IPS-NIHi7 (cell line): ENCODE measurements around the gene RAD51C.
A peak's percentile ranks its signal among the peaks of the same experiment; 100 is the strongest.
"Not testable (repeated sequence)": the region's sequence is repeated elsewhere in the genome, so short reads cannot be mapped to it uniquely, and the experiment has no call there.

Experiments
- DNase-seq: peaks from one replicate; pipeline ENCODE4 v3.0.0; 2012; ENCODE audit warnings: mixed read lengths; ENCODE audit errors: extremely low spot score

RAD51C gene

GRCh38 chr17:58692239-58693055 is at the start of gene RAD51C:
Gene RAD51C (plus strand): TSS chr17:58692602. CDS start chr17:58692644, 42 bp downstream.
- DNase-seq: peak; percentile 87

- DNase-seq: no peak
Measured at GRCh38 chr17:58643147-58643546, 49.3 kb upstream of the RAD51C start.

- DNase-seq: no peak
Measured at GRCh38 chr17:58648236-58648635, 44.2 kb upstream of the RAD51C start.

- DNase-seq: not testable (repeated sequence)
Measured at GRCh38 chr17:58657962-58658803, 34.2 kb upstream of the RAD51C start.

- peak; percentile 84 for DNase-seq
Measured at GRCh38 chr17:58658804-58659713, 33.3 kb upstream of the RAD51C start.

- DNase-seq: not testable (repeated sequence)
Measured at GRCh38 chr17:58659714-58660084, 32.7 kb upstream of the RAD51C start.

GRCh38 chr17:58660621-58661020 is 31.8 kb upstream of the RAD51C start:
- no peak for DNase-seq

GRCh38 chr17:58661499-58661898 is 30.9 kb upstream of the RAD51C start:
- DNase-seq: no peak

GRCh38 chr17:58664302-58664701 is 28.1 kb upstream of the RAD51C start:
- no peak for DNase-seq

GRCh38 chr17:58665946-58666857 is 26.2 kb upstream of the RAD51C start:
- no peak for DNase-seq

- no peak for DNase-seq
Measured at GRCh38 chr17:58666858-58667267, 25.5 kb upstream of the RAD51C start.

GRCh38 chr17:58667934-58668597 is 24.3 kb upstream of the RAD51C start:
- no peak for DNase-seq

- no peak for DNase-seq
Measured at GRCh38 chr17:58668598-58668935, 23.8 kb upstream of the RAD51C start.

GRCh38 chr17:58669853-58670252 is 22.5 kb upstream of the RAD51C start:
- DNase-seq: no peak

GRCh38 chr17:58671969-58672368 is 20.4 kb upstream of the RAD51C start:
- DNase-seq: no peak

- DNase-seq: no peak
Measured at GRCh38 chr17:58677194-58677880, 15.1 kb upstream of the RAD51C start.

GRCh38 chr17:58678287-58678686 is 14.1 kb upstream of the RAD51C start:
- not testable (repeated sequence) for DNase-seq

GRCh38 chr17:58679263-58680037 is 13.0 kb upstream of the RAD51C start:
- peak; percentile 29 for DNase-seq

- DNase-seq: no peak
Measured at GRCh38 chr17:58680038-58680369, 12.4 kb upstream of the RAD51C start.
